Upper lobe of right lung (tissue), 1 donor: Measurements from ENCODE around the gene SRSF9. TPM values are rescaled to one million over a fixed set of nuclear protein-coding genes. Genes with fewer than 3 reads are reported as not detected.

Experiments used
- ATAC-seq: fragments of 200-7000 bp; cut with Tn5 transposase; one replicate; pipeline ENCODE4 v1.9.1; 2020; ENCODE audit warnings: mild to moderate bottlenecking, moderate library complexity
- DNase-seq: peaks from one replicate; pipeline ENCODE4 v3.0.0-alpha.2; 2020
- H3K27ac ChIP-seq: fragments of 200-600 bp; one replicate; pipeline ENCODE4 v1.8.0; 2022
- H3K27me3 ChIP-seq: fragments of 200-600 bp; one replicate; pipeline ENCODE4 v1.8.0; 2022; ENCODE audit warnings: mild to moderate bottlenecking
- H3K36me3 ChIP-seq: fragments of 200-600 bp; one replicate; pipeline ENCODE4 v1.8.0; 2022
- H3K4me1 ChIP-seq: fragments of 200-600 bp; one replicate; pipeline ENCODE4 v1.8.0; 2022
- H3K4me3 ChIP-seq: fragments of 200-600 bp; one replicate; pipeline ENCODE4 v1.8.0; 2022; ENCODE audit warnings: mild to moderate bottlenecking
- H3K9me3 ChIP-seq: fragments of 200-600 bp; one replicate; pipeline ENCODE4 v1.8.0; 2022
- CTCF ChIP-seq: fragments of 200-600 bp; IDR thresholded peaks from one replicate; pipeline ENCODE4 v1.8.0; 2022; ENCODE audit warnings: antibody characterized with exemption
- intact Hi-C: fragments of 100-400 bp; cut with DNase I; formaldehyde crosslinking; loops from one replicate; pipeline ENCODE4 v1.11.0; 2022
- total RNA-seq: library from RNA; stranded (reverse); fragmentation: NEBNext Ultra II Directional; extraction: Animal tissue kit (Norgen Biotek cat#: 25700); gene quantifications from one replicate; pipeline ENCODE4 v1.2.1, GENCODE V29; 2021
- donor health status: DM: no; HTN: yes; CAD: no; lungs with severe emphysema.

The SRSF9 gene
- total RNA-seq, 1 donor from 2014 or later: 116 TPM

GRCh38 chr12:120444676-120445075 lies 24.9 kb downstream of the SRSF9 start:
- H3K9me3 ChIP-seq: no peaks in the 10 kb centered on the region
- no peaks in the 10 kb centered on the region for H3K27me3 ChIP-seq
- peaks cover 24% of the 10 kb centered on the region for H3K4me1 ChIP-seq
- no peak for DNase-seq
- H3K4me3 ChIP-seq: no peak overlapping the region
- no peak for TF ChIP-seq CTCF
- intact Hi-C loops: no loop called here
- no peak for ATAC-seq
- H3K27ac ChIP-seq: no peak overlapping the region
- peaks cover 51% of the 10 kb centered on the region for H3K36me3 ChIP-seq

GRCh38 chr12:120439646-120440247 lies 29.8 kb downstream of the SRSF9 start:
- Histone ChIP-seq H3K27me3 (no peaks in the 10 kb centered on the region), H3K9me3 (no peaks in the 10 kb centered on the region), H3K4me3 (no peak overlapping the region), H3K4me1 (peaks cover 14% of the 10 kb centered on the region), H3K36me3 (peaks cover 56% of the 10 kb centered on the region), H3K27ac (no peak overlapping the region)
- ATAC-seq: peak; percentile 58
- peak; percentile 60 for TF ChIP-seq CTCF
- intact Hi-C loops: no loop called here
- peak; percentile 66 for DNase-seq

GRCh38 chr12:120438495-120439198 lies 30.9 kb downstream of the SRSF9 start:
- Histone ChIP-seq H3K27ac (peak overlapping the region; percentile 85), H3K36me3 (peaks cover 45% of the 10 kb centered on the region), H3K4me1 (peaks cover 14% of the 10 kb centered on the region), H3K4me3 (peak overlapping the region; percentile 98), H3K9me3 (no peaks in the 10 kb centered on the region), H3K27me3 (no peaks in the 10 kb centered on the region)
- ATAC-seq (no peak), DNase-seq (no peak)
- TF ChIP-seq CTCF: no peak
- intact Hi-C loops: no loop called here

- H3K4me3 ChIP-seq: peak within 1 kb of the TSS; percentile 98
- no peaks in the 10 kb centered on the region for H3K27me3 ChIP-seq
- peak; percentile 99 for ATAC-seq
- peaks cover 38% of the 10 kb centered on the region for H3K36me3 ChIP-seq
- peak; percentile 97 for DNase-seq
- H3K4me1 ChIP-seq: peaks cover 14% of the 10 kb centered on the region
- TF ChIP-seq CTCF: no peak
- peak within 1 kb of the TSS; percentile 85 for H3K27ac ChIP-seq
- H3K9me3 ChIP-seq: no peaks in the 10 kb centered on the region
- intact Hi-C loops: no loop called here
Measured at GRCh38 chr12:120437735-120438494, 31.6 kb downstream of the SRSF9 start, which contains the start of gene COX6A1. Gene COX6A1, plus strand, starts transcription at chr12:120438113. Its CDS starts 14 bp downstream, at chr12:120438127.

GRCh38 chr12:120432772-120433525 lies 36.6 kb downstream of the SRSF9 start:
- intact Hi-C loops: no loop called here
- no peak for ATAC-seq
- H3K36me3 ChIP-seq: no peaks in the 10 kb centered on the region

More at GRCh38 chr12:120432772-120433525, 36.6 kb downstream of the SRSF9 start:
- TF ChIP-seq CTCF: no peak
- no peak for DNase-seq
- H3K27me3 ChIP-seq: peaks cover 2% of the 10 kb centered on the region
- H3K4me3 ChIP-seq: no peak overlapping the region
- no peak overlapping the region for H3K27ac ChIP-seq
- H3K9me3 ChIP-seq: no peaks in the 10 kb centered on the region
- H3K4me1 ChIP-seq: no peaks in the 10 kb centered on the region
